HG03457 (cell line): ENCODE data around the gene CCDC171.
"Not testable (repeated sequence)": the region's sequence is repeated elsewhere in the genome, so short reads cannot be mapped to it uniquely, and the experiment has no call there.

Experiments used
- ATAC-seq: cut with Tn5 transposase; IDR thresholded peaks from one replicate; pipeline ENCODE4 v1.9.1; 2021; ENCODE audit warnings: moderate number of reproducible peaks; ENCODE audit not compliant: unreplicated experiment

Gene CCDC171

GRCh38 chr9:15670894-15671293, 118.1 kb downstream of the CCDC171 start:
- ATAC-seq: peak; percentile 93

GRCh38 chr9:15693701-15694100, 140.9 kb downstream of the CCDC171 start:
- ATAC-seq: no peak

- ATAC-seq: no peak
Observed at GRCh38 chr9:15696979-15697378, 144.1 kb downstream of the CCDC171 start.

- ATAC-seq: no peak
Observed at GRCh38 chr9:15697446-15697851, 144.6 kb downstream of the CCDC171 start.

- not testable (repeated sequence) for ATAC-seq
Observed at GRCh38 chr9:15699876-15700559, 147.2 kb downstream of the CCDC171 start.

GRCh38 chr9:15707000-15707399, 154.2 kb downstream of the CCDC171 start:
- no peak for ATAC-seq

- ATAC-seq: no peak
Observed at GRCh38 chr9:15711531-15711930, 158.7 kb downstream of the CCDC171 start.

- ATAC-seq: no peak
Observed at GRCh38 chr9:15711931-15712330, 159.1 kb downstream of the CCDC171 start.

GRCh38 chr9:15714746-15715145, 161.9 kb downstream of the CCDC171 start:
- ATAC-seq: no peak

GRCh38 chr9:15717290-15717967, 164.6 kb downstream of the CCDC171 start:
- ATAC-seq: no peak

GRCh38 chr9:15718423-15718822, 165.6 kb downstream of the CCDC171 start:
- no peak for ATAC-seq

- ATAC-seq: no peak
Observed at GRCh38 chr9:15720861-15721260, 168.0 kb downstream of the CCDC171 start.

GRCh38 chr9:15722888-15723287, 170.0 kb downstream of the CCDC171 start:
- ATAC-seq: no peak

- ATAC-seq: no peak
Observed at GRCh38 chr9:15724016-15724415, 171.2 kb downstream of the CCDC171 start.

- no peak for ATAC-seq
Observed at GRCh38 chr9:15724612-15725011, 171.8 kb downstream of the CCDC171 start.

GRCh38 chr9:15725953-15726352, 173.1 kb downstream of the CCDC171 start:
- no peak for ATAC-seq

GRCh38 chr9:15729507-15729906, 176.7 kb downstream of the CCDC171 start:
- ATAC-seq: no peak

GRCh38 chr9:15735083-15735857, 182.4 kb downstream of the CCDC171 start:
- no peak for ATAC-seq

- no peak for ATAC-seq
Observed at GRCh38 chr9:15736569-15736968, 183.7 kb downstream of the CCDC171 start.

- no peak for ATAC-seq
Observed at GRCh38 chr9:15738011-15738410, 185.2 kb downstream of the CCDC171 start.

- no peak for ATAC-seq
Observed at GRCh38 chr9:15741015-15741414, 188.2 kb downstream of the CCDC171 start.

GRCh38 chr9:15743512-15743911, 190.7 kb downstream of the CCDC171 start:
- ATAC-seq: peak; percentile 86
